ENCODE results near the gene NMB.
A peak's percentile ranks its signal among the peaks of the same experiment; 100 is the strongest.
"Not testable (repeated sequence)": the region's sequence is repeated elsewhere in the genome, so short reads cannot be mapped to it uniquely, and the experiment has no call there.

Gene NMB

GRCh38 chr15:84658080-84658787, at the start of gene NMB:
TSS of gene NMB (minus strand) at chr15:84658199. CDS start at chr15:84658152, 47 bp downstream.
- DNase-seq (ENCODE audit: low spot score): peak; percentile 95

- no peak for DNase-seq (ENCODE audit: low spot score)
Measured at GRCh38 chr15:84703808-84704207, 45.8 kb upstream of the NMB start.

- DNase-seq (ENCODE audit: low spot score): no peak
Measured at GRCh38 chr15:84702961-84703482, 45.0 kb upstream of the NMB start.

- no peak for DNase-seq (ENCODE audit: low spot score)
Measured at GRCh38 chr15:84699538-84700191, 41.7 kb upstream of the NMB start.

GRCh38 chr15:84697236-84697990, 39.4 kb upstream of the NMB start:
- DNase-seq (ENCODE audit: low spot score): no peak

GRCh38 chr15:84696757-84697156, 38.8 kb upstream of the NMB start:
- DNase-seq (ENCODE audit: low spot score): no peak

GRCh38 chr15:84690342-84690741, 32.3 kb upstream of the NMB start:
- no peak for DNase-seq (ENCODE audit: low spot score)

- no peak for DNase-seq (ENCODE audit: low spot score)
Measured at GRCh38 chr15:84689858-84690257, 31.9 kb upstream of the NMB start.

GRCh38 chr15:84686446-84686845, 28.4 kb upstream of the NMB start:
- not testable (repeated sequence) for DNase-seq (ENCODE audit: low spot score)

GRCh38 chr15:84685304-84685703, 27.3 kb upstream of the NMB start:
- DNase-seq (ENCODE audit: low spot score): no peak

GRCh38 chr15:84684092-84684491, 26.1 kb upstream of the NMB start:
- no peak for DNase-seq (ENCODE audit: low spot score)

- no peak for DNase-seq (ENCODE audit: low spot score)
Measured at GRCh38 chr15:84681831-84682230, 23.8 kb upstream of the NMB start.

- no peak for DNase-seq (ENCODE audit: low spot score)
Measured at GRCh38 chr15:84671211-84671610, 13.2 kb upstream of the NMB start.

- no peak for DNase-seq (ENCODE audit: low spot score)
Measured at GRCh38 chr15:84669726-84670125, 11.7 kb upstream of the NMB start.

GRCh38 chr15:84668221-84668982, 10.4 kb upstream of the NMB start:
- no peak for DNase-seq (ENCODE audit: low spot score)

- no peak for DNase-seq (ENCODE audit: low spot score)
Measured at GRCh38 chr15:84666373-84666772, 8.4 kb upstream of the NMB start.

- DNase-seq (ENCODE audit: low spot score): no peak
Measured at GRCh38 chr15:84661001-84661400, 3.0 kb upstream of the NMB start.

GRCh38 chr15:84659904-84660781, 2.1 kb upstream of the NMB start:
- peak; percentile 17 for DNase-seq (ENCODE audit: low spot score)

GRCh38 chr15:84658788-84659411, 901 bp upstream of the NMB start:
- DNase-seq (ENCODE audit: low spot score): peak; percentile 6

GRCh38 chr15:84657748-84658079, 285 bp downstream of the NMB start:
- DNase-seq (ENCODE audit: low spot score): no peak

GRCh38 chr15:84656972-84657371, 1.0 kb downstream of the NMB start:
- DNase-seq (ENCODE audit: low spot score): no peak
